HEK293 (cell line): ENCODE results near the gene SUPT4H1.

Experiments used
- CTCF ChIA-PET: fragments of 350-600 bp; formaldehyde crosslinking; extraction: SDS; loops from one replicate; lab custom pipeline; 2021; ENCODE audit warnings: antibody characterized with exemption; lab: Yijun Ruan, JAX
- POLR2A ChIA-PET: fragments of 300-600 bp; formaldehyde crosslinking; extraction: SDS; loops from one replicate; lab custom pipeline; 2020; ENCODE audit warnings: antibody characterized with exemption, inconsistent platforms; lab: Yijun Ruan, JAX
- H3K27ac ChIP-seq: fragments of 200-500 bp; sonication (Bioruptor generic); 2 replicates; pipeline ENCODE4 v1.5.1; 2014; ENCODE audit warnings: low read depth, low read length, control low read depth, inconsistent platforms; ENCODE audit errors: extremely low read depth
- H3K36me3 ChIP-seq, 2 experiments: fragments of 200-500 bp in 1 of 2; sonication (Bioruptor generic) in 1 of 2; 1 replicate in 1 of 2; 2 replicates in 1 of 2; pipeline ENCODE4 v1.5.1; 2014 to 2017; ENCODE audit warnings: inconsistent platforms in 2 of 2, low read length in 2 of 2; ENCODE audit not compliant: control insufficient read depth in 2 of 2, insufficient read depth in 1 of 2
- H3K4me1 ChIP-seq: fragments of 200-500 bp; sonication (Bioruptor generic); 2 replicates; pipeline ENCODE4 v1.5.1; 2014; ENCODE audit warnings: mild to moderate bottlenecking, low read length, inconsistent platforms; ENCODE audit not compliant: control insufficient read depth, insufficient read depth
- H3K4me3 ChIP-seq: 2 replicates; pipeline ENCODE4 v1.5.1; 2011; ENCODE audit warnings: low read depth, mild to moderate bottlenecking, control low read depth, low read length, moderate library complexity
- H3K9me3 ChIP-seq: fragments of 200-500 bp; sonication (Bioruptor generic); 2 replicates; pipeline ENCODE4 v1.5.1; 2014; ENCODE audit warnings: low read depth, low read length, inconsistent platforms; ENCODE audit not compliant: control insufficient read depth, insufficient read depth
- BCL11A ChIP-seq: fragments of 450-650 bp; formaldehyde crosslinking; IDR thresholded peaks from 2 replicates; pipeline ENCODE4 v1.5.1; 2016; ENCODE audit warnings: low read depth, missing biosample characterization, missing genetic modification characterization
- GFI1B ChIP-seq: fragments of 450-650 bp; formaldehyde crosslinking; IDR thresholded peaks from 2 replicates; pipeline ENCODE4 v1.5.1; 2016; ENCODE audit warnings: missing biosample characterization, missing genetic modification characterization
- REPIN1 ChIP-seq: fragments of 450-650 bp; formaldehyde crosslinking; IDR thresholded peaks from 2 replicates; pipeline ENCODE4 v1.5.1; 2017; ENCODE audit warnings: missing biosample characterization, missing genetic modification characterization, low read depth
- SETDB1 ChIP-seq: IDR thresholded peaks from one replicate; pipeline ENCODE4 v1.6.1; 2017; ENCODE audit warnings: mild to moderate bottlenecking, low read length, moderate library complexity, mixed read lengths; ENCODE audit not compliant: insufficient read length
- SP2 ChIP-seq: fragments of 450-650 bp; formaldehyde crosslinking; IDR thresholded peaks from 2 replicates; pipeline ENCODE4 v1.5.1; 2016; ENCODE audit warnings: missing biosample characterization, missing genetic modification characterization
- TRIM28 ChIP-seq: IDR thresholded peaks from 2 replicates; pipeline ENCODE4 v1.6.1; 2011; ENCODE audit warnings: low read length, control low read depth, borderline replicate concordance
- ZBTB20 ChIP-seq: fragments of 450-650 bp; formaldehyde crosslinking; IDR thresholded peaks from 2 replicates; pipeline ENCODE4 v1.5.1; 2016; ENCODE audit warnings: missing biosample characterization, missing genetic modification characterization
- ZEB2 ChIP-seq: fragments of 450-650 bp; formaldehyde crosslinking; IDR thresholded peaks from 2 replicates; pipeline ENCODE4 v1.5.1; 2016; ENCODE audit warnings: missing biosample characterization, missing genetic modification characterization
- ZFP69B ChIP-seq: fragments of 450-650 bp; formaldehyde crosslinking; IDR thresholded peaks from 2 replicates; pipeline ENCODE4 v1.5.1; 2016; ENCODE audit warnings: missing biosample characterization, missing genetic modification characterization
- ZIC2 ChIP-seq: fragments of 450-650 bp; formaldehyde crosslinking; IDR thresholded peaks from 2 replicates; pipeline ENCODE4 v1.5.1; 2016; ENCODE audit warnings: missing biosample characterization, missing genetic modification characterization
- ZNF155 ChIP-seq: fragments of 450-650 bp; formaldehyde crosslinking; IDR thresholded peaks from 2 replicates; pipeline ENCODE4 v1.5.1; 2016; ENCODE audit warnings: missing biosample characterization, missing genetic modification characterization
- ZNF248 ChIP-seq: fragments of 450-650 bp; formaldehyde crosslinking; IDR thresholded peaks from 2 replicates; pipeline ENCODE4 v1.5.1; 2017; ENCODE audit warnings: missing biosample characterization, missing genetic modification characterization
- ZNF311 ChIP-seq: fragments of 450-650 bp; formaldehyde crosslinking; IDR thresholded peaks from 2 replicates; pipeline ENCODE4 v1.5.1; 2017; ENCODE audit warnings: missing biosample characterization, missing genetic modification characterization, borderline replicate concordance
- ZNF335 ChIP-seq: fragments of 450-650 bp; formaldehyde crosslinking; conservative IDR thresholded peaks from 2 replicates; pipeline ENCODE4 v1.5.1; 2016; ENCODE audit warnings: missing biosample characterization, missing genetic modification characterization
- ZNF37A ChIP-seq: fragments of 450-650 bp; IDR thresholded peaks from 2 replicates; pipeline ENCODE4 v1.5.1; 2018; ENCODE audit warnings: missing biosample characterization, missing genetic modification characterization
- ZNF394 ChIP-seq: fragments of 450-650 bp; formaldehyde crosslinking; IDR thresholded peaks from 2 replicates; pipeline ENCODE4 v1.5.1; 2016; ENCODE audit warnings: missing biosample characterization, missing genetic modification characterization, mild to moderate bottlenecking, moderate library complexity, borderline replicate concordance
- ZNF416 ChIP-seq: fragments of 450-650 bp; formaldehyde crosslinking; IDR thresholded peaks from 2 replicates; pipeline ENCODE4 v1.5.1; 2016; ENCODE audit warnings: missing biosample characterization, missing genetic modification characterization
- ZNF521 ChIP-seq: fragments of 450-650 bp; formaldehyde crosslinking; IDR thresholded peaks from 2 replicates; pipeline ENCODE4 v1.5.1; 2017; ENCODE audit warnings: missing biosample characterization, mild to moderate bottlenecking, missing genetic modification characterization
- ZNF596 ChIP-seq: fragments of 450-650 bp; IDR thresholded peaks from 2 replicates; pipeline ENCODE4 v1.5.0; 2018; ENCODE audit warnings: missing biosample characterization, mild to moderate bottlenecking, missing genetic modification characterization, moderate library complexity
- ZNF677 ChIP-seq: fragments of 450-650 bp; IDR thresholded peaks from 2 replicates; pipeline ENCODE4 v1.5.0; 2018; ENCODE audit warnings: missing biosample characterization, mild to moderate bottlenecking, missing genetic modification characterization, moderate library complexity
- ZNF792 ChIP-seq: fragments of 450-650 bp; formaldehyde crosslinking; IDR thresholded peaks from 2 replicates; pipeline ENCODE4 v1.5.1; 2016; ENCODE audit warnings: missing biosample characterization, missing genetic modification characterization
- ZNF843 ChIP-seq: fragments of 450-650 bp; formaldehyde crosslinking; IDR thresholded peaks from 2 replicates; pipeline ENCODE4 v1.5.1; 2016; ENCODE audit warnings: missing biosample characterization, missing genetic modification characterization
- ZSCAN30 ChIP-seq: fragments of 450-650 bp; IDR thresholded peaks from 2 replicates; pipeline ENCODE4 v1.5.1; 2018; ENCODE audit warnings: missing biosample characterization, mild to moderate bottlenecking, missing genetic modification characterization, moderate library complexity
- TF ChIP-seq, protein P1 (sequence below): fragments of 450-650 bp; formaldehyde crosslinking; IDR thresholded peaks from 2 replicates; pipeline ENCODE4 v1.5.1; 2016; ENCODE audit warnings: missing biosample characterization, missing genetic modification characterization
- TF ChIP-seq, protein P2 (sequence below): fragments of 450-650 bp; formaldehyde crosslinking; IDR thresholded peaks from 2 replicates; pipeline ENCODE4 v1.5.1; 2017; ENCODE audit warnings: missing biosample characterization, missing genetic modification characterization
- TF ChIP-seq, protein P3 (sequence below): fragments of 450-650 bp; formaldehyde crosslinking; IDR thresholded peaks from 2 replicates; pipeline ENCODE4 v1.5.1; 2016; ENCODE audit warnings: missing biosample characterization, missing genetic modification characterization
- TF ChIP-seq, protein P4 (sequence below): fragments of 450-650 bp; formaldehyde crosslinking; IDR thresholded peaks from 2 replicates; pipeline ENCODE4 v1.5.1; 2016; ENCODE audit warnings: missing biosample characterization, missing genetic modification characterization
- TF ChIP-seq, protein P5 (sequence below): IDR thresholded peaks from 2 replicates; pipeline ENCODE4 v1.6.1; 2011; ENCODE audit warnings: mild to moderate bottlenecking, low read depth, low read length, borderline replicate concordance
- TF ChIP-seq, protein P6 (sequence below): fragments of 450-650 bp; formaldehyde crosslinking; IDR thresholded peaks from 2 replicates; pipeline ENCODE4 v1.5.1; 2016; ENCODE audit warnings: missing biosample characterization, missing genetic modification characterization

Gene SUPT4H1

DNA sequence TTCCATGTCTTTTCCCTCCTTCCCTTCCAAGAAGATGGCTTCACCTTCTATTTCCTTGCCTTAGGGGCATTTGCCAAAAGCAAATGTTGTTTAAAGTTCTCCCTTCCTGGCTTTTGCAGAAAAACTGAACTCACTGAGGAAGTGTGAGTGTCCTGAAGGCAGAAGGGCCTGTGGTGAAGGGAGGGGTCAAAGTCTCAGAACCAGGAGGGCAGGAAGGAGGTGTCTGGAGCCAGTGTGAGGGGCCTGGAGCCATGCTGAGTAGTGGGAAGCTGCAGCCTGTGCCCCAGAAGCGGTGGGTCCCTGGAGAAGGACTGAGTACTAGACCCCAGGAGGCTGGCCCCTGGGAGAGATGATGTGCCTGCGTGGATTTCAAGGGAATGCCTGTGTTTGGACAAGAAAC is 23.8 kb upstream of the SUPT4H1 start:
- Histone ChIP-seq H3K4me3 (no peak overlapping the region), H3K4me1 (peaks cover 4% of the 10 kb centered on the region; the same call in 1 of the 2 replicates), H3K36me3 (peaks cover 0 to 2% of the 10 kb centered on the region in 2 experiments; a peak in 1 of 3 replicates), H3K9me3 (no peaks in the 10 kb centered on the region), H3K27ac (no peak overlapping the region; the same call in 1 of the 2 replicates)
- TF ChIP-seq ZNF394 (tag by site-specific recombination) (no peak), ZIC2 (tag by site-specific recombination) (0 out of 2 replicates have a peak, but pooled peaks have one; percentile 18)
- CTCF ChIA-PET: interaction anchor here (0.5 to 1.0 kb wide), 2 partner anchors 68 to 169 kb away, joined by 3 read pairs; no protein-coding TSS in a partner anchor
- POLR2A ChIA-PET: interaction anchor here (1.5 kb wide), 1 partner anchor 24 kb away, joined by 6 read pairs; the partner anchor contains the start of gene SUPT4H1

DNA sequence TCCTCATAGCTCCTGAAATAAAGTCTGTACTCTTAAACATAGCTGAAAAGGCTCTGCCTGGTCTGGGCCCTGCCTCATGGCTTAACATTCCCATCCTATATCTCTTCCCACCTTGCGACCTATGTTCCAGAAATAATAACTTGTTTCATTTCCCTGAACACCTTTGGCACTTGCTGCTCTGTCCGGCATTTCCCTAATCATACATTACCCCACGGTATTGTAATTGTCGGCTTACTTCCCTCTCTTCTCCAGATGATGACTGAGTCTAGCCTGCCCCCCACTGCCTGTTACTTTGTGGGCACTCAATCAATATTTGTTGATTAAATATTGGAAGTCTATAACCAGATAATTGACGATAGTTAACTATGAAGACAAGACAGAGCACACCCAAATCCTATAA is 23.3 kb upstream of the SUPT4H1 start:
- POLR2A ChIA-PET: no interaction called here

DNA sequence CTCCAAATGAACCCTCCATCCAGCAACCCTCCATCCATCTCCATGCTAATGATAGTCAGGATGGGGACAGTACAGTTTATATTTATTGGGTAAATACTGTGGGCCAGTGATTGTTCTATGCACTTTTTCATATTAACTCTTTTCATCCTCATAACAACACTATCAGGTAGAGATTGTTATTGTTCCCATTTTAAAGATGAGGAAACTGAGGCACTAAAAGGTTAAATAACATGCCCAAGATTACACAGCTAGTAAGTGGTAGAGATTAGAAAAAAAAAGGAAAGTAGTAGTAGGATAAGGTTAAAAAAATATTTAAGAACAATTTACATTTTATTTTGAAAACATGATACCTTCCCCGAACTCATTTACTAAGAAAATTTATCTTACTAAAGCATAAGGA is 21.9 kb upstream of the SUPT4H1 start:
- Histone ChIP-seq H3K9me3 (no peaks in the 10 kb centered on the region), H3K27ac (no peak overlapping the region), H3K36me3 (peaks cover 0 to 15% of the 10 kb centered on the region in 2 experiments; a peak in 2 of 3 replicates), H3K4me1 (peaks cover 4% of the 10 kb centered on the region; the same call in 1 of the 2 replicates), H3K4me3 (no peak overlapping the region)
- ChIA-PET POLR2A (no interaction called here), CTCF (interaction anchor here (0.5 to 0.9 kb wide), 3 partner anchors 20 to 425 kb away, joined by 3 to 6 read pairs (median 3); no protein-coding TSS in a partner anchor)
- TF ChIP-seq ZNF521 (tag by site-specific recombination): no peak
- TF ChIP-seq, protein P1, sequence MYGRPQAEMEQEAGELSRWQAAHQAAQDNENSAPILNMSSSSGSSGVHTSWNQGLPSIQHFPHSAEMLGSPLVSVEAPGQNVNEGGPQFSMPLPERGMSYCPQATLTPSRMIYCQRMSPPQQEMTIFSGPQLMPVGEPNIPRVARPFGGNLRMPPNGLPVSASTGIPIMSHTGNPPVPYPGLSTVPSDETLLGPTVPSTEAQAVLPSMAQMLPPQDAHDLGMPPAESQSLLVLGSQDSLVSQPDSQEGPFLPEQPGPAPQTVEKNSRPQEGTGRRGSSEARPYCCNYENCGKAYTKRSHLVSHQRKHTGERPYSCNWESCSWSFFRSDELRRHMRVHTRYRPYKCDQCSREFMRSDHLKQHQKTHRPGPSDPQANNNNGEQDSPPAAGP (tag by site-specific recombination): no peak
- TF ChIP-seq, protein P2, sequence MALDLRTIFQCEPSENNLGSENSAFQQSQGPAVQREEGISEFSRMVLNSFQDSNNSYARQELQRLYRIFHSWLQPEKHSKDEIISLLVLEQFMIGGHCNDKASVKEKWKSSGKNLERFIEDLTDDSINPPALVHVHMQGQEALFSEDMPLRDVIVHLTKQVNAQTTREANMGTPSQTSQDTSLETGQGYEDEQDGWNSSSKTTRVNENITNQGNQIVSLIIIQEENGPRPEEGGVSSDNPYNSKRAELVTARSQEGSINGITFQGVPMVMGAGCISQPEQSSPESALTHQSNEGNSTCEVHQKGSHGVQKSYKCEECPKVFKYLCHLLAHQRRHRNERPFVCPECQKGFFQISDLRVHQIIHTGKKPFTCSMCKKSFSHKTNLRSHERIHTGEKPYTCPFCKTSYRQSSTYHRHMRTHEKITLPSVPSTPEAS: no peak
- no peak for TF ChIP-seq REPIN1 (tag by site-specific recombination)
- no peak for TF ChIP-seq ZNF596 (tag by site-specific recombination)
- TF ChIP-seq ZNF248 (tag by site-specific recombination): no peak
- TF ChIP-seq, protein P3, sequence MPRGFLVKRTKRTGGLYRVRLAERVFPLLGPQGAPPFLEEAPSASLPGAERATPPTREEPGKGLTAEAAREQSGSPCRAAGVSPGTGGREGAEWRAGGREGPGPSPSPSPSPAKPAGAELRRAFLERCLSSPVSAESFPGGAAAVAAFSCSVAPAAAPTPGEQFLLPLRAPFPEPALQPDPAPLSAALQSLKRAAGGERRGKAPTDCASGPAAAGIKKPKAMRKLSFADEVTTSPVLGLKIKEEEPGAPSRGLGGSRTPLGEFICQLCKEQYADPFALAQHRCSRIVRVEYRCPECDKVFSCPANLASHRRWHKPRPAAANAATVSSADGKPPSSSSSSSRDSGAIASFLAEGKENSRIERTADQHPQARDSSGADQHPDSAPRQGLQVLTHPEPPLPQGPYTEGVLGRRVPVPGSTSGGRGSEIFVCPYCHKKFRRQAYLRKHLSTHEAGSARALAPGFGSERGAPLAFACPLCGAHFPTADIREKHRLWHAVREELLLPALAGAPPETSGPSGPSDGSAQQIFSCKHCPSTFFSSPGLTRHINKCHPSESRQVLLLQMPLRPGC (tag by site-specific recombination): no peak
- TF ChIP-seq ZNF792 (tag by site-specific recombination): no peak
- TF ChIP-seq, protein P4, sequence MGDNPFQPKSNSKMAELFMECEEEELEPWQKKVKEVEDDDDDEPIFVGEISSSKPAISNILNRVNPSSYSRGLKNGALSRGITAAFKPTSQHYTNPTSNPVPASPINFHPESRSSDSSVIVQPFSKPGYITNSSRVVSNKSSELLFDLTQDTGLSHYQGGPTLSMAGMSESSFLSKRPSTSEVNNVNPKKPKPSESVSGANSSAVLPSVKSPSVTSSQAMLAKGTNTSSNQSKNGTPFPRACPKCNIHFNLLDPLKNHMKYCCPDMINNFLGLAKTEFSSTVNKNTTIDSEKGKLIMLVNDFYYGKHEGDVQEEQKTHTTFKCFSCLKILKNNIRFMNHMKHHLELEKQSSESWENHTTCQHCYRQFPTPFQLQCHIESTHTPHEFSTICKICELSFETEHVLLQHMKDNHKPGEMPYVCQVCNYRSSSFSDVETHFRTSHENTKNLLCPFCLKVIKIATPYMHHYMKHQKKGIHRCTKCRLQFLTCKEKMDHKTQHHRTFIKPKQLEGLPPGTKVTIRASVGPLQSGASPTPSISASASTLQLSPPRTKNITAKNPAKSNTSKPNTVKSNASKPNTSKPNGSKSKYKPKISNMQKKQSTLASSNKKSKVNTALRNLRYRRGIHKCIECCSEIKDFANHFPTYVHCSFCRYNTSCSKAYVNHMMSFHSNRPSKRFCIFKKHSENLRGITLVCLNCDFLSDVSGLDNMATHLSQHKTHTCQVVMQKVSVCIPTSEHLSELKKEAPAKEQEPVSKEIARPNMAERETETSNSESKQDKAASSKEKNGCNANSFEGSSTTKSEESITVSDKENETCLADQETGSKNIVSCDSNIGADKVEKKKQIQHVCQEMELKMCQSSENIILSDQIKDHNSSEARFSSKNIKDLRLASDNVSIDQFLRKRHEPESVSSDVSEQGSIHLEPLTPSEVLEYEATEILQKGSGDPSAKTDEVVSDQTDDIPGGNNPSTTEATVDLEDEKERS (tag by site-specific recombination): no peak
- no peak for TF ChIP-seq ZNF37A (tag by site-specific recombination)
- no peak for TF ChIP-seq ZBTB20 (tag by site-specific recombination)

More for the DNA sequence above, 23.3 kb upstream of the SUPT4H1 start:
- peaks cover 0 to 8% of the 10 kb centered on the region in 2 experiments; a peak in 1 of 3 replicates for H3K36me3 ChIP-seq
- CTCF ChIA-PET: no interaction called here
- H3K9me3 ChIP-seq: no peaks in the 10 kb centered on the region
- H3K27ac ChIP-seq: no peak overlapping the region
- no peak overlapping the region for H3K4me3 ChIP-seq
- H3K4me1 ChIP-seq: peaks cover 4% of the 10 kb centered on the region; the same call in 1 of the 2 replicates
- TF ChIP-seq ZNF335 (tag by site-specific recombination) (no peak), BCL11A (tag by site-specific recombination) (no peak), ZSCAN30 (tag by site-specific recombination) (no peak), ZNF843 (tag by site-specific recombination) (no peak), TRIM28 (no peak), SP2 (no peak), ZNF37A (tag by site-specific recombination) (no peak), GFI1B (no peak), REPIN1 (tag by site-specific recombination) (no peak), ZNF416 (no peak), ZFP69B (tag by site-specific recombination) (no peak), ZIC2 (tag by site-specific recombination) (no peak), ZNF155 (no peak), ZNF311 (no peak), SETDB1 (no peak), ZEB2 (tag by site-specific recombination) (no peak), ZNF677 (tag by site-specific recombination) (no peak), ZNF792 (tag by site-specific recombination) (no peak)
- TF ChIP-seq, protein P5, sequence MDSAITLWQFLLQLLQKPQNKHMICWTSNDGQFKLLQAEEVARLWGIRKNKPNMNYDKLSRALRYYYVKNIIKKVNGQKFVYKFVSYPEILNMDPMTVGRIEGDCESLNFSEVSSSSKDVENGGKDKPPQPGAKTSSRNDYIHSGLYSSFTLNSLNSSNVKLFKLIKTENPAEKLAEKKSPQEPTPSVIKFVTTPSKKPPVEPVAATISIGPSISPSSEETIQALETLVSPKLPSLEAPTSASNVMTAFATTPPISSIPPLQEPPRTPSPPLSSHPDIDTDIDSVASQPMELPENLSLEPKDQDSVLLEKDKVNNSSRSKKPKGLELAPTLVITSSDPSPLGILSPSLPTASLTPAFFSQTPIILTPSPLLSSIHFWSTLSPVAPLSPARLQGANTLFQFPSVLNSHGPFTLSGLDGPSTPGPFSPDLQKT: no peak
- TF ChIP-seq, protein P6, sequence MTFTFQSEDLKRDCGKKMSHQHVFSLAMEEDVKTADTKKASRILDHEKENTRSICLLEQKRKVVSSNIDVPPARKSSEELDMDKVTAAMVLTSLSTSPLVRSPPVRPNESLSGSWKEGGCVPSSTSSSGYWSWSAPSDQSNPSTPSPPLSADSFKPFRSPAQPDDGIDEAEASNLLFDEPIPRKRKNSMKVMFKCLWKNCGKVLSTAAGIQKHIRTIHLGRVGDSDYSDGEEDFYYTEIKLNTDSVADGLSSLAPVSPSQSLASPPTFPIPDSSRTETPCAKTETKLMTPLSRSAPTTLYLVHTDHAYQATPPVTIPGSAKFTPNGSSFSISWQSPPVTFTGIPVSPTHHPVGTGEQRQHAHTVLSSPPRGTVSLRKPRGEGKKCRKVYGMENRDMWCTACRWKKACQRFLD (tag by site-specific recombination): no peak
